ENCODE measurements around the gene ZNF844. TPM values are rescaled to one million over a fixed set of nuclear protein-coding genes. Genes with fewer than 3 reads are reported as not detected.
"Not testable (repeated sequence)": the region's sequence is repeated elsewhere in the genome, so short reads cannot be mapped to it uniquely, and the experiment has no call there.

Gene ZNF844
- total RNA-seq, 4 donors from 2014 or later = 16.4 to 25.6 (median 21.0) TPM

DNA sequence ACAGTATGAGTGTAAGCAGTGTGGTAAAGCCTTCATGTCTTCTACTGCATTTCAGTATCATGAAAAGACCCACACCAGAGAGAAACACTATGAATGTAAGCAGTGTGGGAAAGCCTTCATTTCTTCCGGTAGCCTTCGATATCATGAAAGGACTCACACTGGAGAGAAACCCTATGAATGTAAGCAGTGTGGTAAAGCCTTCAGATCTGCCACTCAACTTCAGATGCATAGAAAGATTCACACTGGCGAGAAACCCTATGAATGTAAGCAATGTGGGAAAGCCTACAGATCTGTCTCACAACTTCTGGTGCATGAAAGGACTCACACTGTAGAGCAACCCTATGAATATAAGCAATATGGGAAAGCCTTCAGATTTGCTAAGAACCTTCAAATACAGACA lies 12.8 kb downstream of the ZNF844 start:
- no peaks in the 10 kb centered on the region for H3K27me3 ChIP-seq
- TF ChIP-seq, protein P1, sequence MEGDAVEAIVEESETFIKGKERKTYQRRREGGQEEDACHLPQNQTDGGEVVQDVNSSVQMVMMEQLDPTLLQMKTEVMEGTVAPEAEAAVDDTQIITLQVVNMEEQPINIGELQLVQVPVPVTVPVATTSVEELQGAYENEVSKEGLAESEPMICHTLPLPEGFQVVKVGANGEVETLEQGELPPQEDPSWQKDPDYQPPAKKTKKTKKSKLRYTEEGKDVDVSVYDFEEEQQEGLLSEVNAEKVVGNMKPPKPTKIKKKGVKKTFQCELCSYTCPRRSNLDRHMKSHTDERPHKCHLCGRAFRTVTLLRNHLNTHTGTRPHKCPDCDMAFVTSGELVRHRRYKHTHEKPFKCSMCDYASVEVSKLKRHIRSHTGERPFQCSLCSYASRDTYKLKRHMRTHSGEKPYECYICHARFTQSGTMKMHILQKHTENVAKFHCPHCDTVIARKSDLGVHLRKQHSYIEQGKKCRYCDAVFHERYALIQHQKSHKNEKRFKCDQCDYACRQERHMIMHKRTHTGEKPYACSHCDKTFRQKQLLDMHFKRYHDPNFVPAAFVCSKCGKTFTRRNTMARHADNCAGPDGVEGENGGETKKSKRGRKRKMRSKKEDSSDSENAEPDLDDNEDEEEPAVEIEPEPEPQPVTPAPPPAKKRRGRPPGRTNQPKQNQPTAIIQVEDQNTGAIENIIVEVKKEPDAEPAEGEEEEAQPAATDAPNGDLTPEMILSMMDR (IDR thresholded peaks at IDR 0.05) = no peak
- TF ChIP-seq POLR2A (IDR thresholded peaks at IDR 0.05) = no peak
- no peak overlapping the region for H3K4me3 ChIP-seq (replicated peaks in 1 of 3)
- no peak for DNase-seq
- no peaks in the 10 kb centered on the region for H3K4me1 ChIP-seq
- H3K9me3 ChIP-seq = no peaks in the 10 kb centered on the region
- WGBS, 2 donors = 77 to 95% methylated on average over 3 of the region's 3 CpGs
- H3K36me3 ChIP-seq = peaks cover 35 to 50% of the 10 kb centered on the region in 2 donors
- intact Hi-C loops (cut with DNase I) = loop anchor here (10.0 kb wide), 1 partner anchor 163 kb away; no protein-coding TSS in a partner anchor
- H3K27ac ChIP-seq = no peak overlapping the region

DNA sequence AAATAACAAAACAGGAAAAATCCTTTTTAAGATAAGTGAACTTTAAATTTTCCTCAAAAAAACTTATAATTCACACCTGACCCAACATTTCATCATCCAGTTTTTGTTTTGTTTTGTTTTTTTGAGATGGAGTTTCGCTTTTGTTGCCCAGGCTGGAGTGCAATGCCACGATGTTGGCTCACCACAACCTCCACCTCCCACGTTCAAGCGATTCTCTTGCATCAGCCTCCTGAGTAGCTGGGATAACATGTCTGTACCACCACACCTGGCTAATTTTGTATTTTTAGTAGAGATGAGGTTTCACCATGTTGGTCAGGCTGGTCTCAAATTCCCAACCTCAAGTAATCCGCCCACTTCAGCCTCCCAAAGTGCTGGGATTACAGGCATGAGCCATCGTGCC lies 18.8 kb downstream of the ZNF844 start:
- H3K27me3 ChIP-seq; H3K9me3 ChIP-seq; H3K36me3 ChIP-seq; intact Hi-C loops (cut with DNase I); H3K4me1 ChIP-seq; H3K4me3 ChIP-seq (replicated peaks in 1 of 3); H3K27ac ChIP-seq; DNase-seq: not testable (repeated sequence)
- 95% methylated on average over 6 of the region's 6 CpGs for WGBS, 2 donors

DNA sequence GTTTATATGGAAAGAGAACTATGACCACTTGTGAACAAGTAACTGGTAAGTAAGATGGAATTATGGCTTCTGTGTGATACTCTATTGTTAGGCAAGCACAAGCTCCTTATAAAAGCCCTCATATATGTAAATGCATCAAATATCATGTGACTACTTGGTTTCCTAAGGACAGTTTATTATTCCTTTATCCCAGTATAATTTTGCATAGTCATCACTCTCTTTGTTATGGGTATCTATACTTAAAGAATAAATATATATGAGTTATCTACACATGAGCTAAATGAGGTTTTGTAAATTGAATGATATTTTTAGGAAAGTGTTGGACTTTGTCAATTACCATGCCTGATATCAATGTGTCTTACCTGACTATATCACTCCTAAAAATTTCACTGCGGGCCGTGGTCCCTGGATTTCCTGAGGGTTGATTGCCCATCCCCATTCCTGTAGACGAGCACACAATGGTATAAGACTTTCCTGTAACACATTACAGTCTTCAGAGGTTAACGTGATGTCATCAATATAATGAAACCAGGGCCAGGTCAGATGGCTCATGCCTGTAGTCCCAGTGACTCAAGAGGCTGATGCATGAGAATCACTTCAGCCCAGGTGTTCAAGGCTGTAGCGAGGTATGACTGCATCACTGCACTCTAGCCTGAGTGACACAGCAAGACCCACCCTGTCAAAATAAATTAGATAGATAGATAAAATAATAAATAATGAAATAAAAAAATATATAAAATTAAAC lies 20.7 kb downstream of the ZNF844 start:
- 93% methylated on average over 5 of the region's 5 CpGs for WGBS, 2 donors
- intact Hi-C loops (cut with DNase I) = no loop called here
- H3K9me3 ChIP-seq = no peaks in the 10 kb centered on the region

DNA sequence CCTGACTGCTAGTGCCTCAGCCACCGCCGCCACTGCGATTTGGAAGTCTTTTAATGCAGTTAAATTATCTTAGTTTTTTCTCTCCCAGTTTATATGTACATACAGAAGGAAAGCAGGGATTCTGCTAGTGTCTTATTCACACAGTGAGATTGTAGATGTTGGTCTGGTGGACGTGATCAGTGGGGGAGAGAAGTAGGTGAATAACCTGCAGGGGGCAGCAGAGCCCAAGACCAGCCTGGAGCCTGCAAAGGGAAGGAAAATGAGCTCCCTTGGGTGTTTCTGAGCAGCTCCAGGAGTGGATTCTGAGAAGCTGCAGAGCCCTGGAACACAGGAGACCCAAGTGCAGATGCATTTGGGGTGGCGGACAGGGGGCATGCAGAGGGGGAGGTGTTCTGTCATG lies 26.3 kb downstream of the ZNF844 start:
- no peak overlapping the region for H3K4me3 ChIP-seq (replicated peaks in 1 of 3)
- intact Hi-C loops (cut with DNase I) = no loop called here
- TF ChIP-seq, protein P1 (IDR thresholded peaks at IDR 0.05) = peak in 5 of 6 experiments; percentile 21 to 64 (median 43)
- TF ChIP-seq POLR2A (IDR thresholded peaks at IDR 0.05) = no peak
- no peaks in the 10 kb centered on the region for H3K27me3 ChIP-seq
- peak; percentile 61 to 67 for DNase-seq
- H3K9me3 ChIP-seq = no peaks in the 10 kb centered on the region
- H3K27ac ChIP-seq = no peak overlapping the region
- 46% methylated on average over 5 of the region's 5 CpGs for WGBS, 2 donors
- no peaks in the 10 kb centered on the region for H3K36me3 ChIP-seq
- peaks cover 0 to 9% of the 10 kb centered on the region in 2 donors for H3K4me1 ChIP-seq

More for the DNA sequence above, 20.7 kb downstream of the ZNF844 start:
- Histone ChIP-seq H3K36me3 (no peaks in the 10 kb centered on the region), H3K27ac (no peak overlapping the region), H3K4me3 (replicated peaks in 1 of 3) (no peak overlapping the region), H3K27me3 (no peaks in the 10 kb centered on the region), H3K4me1 (no peaks in the 10 kb centered on the region)
- no peak for DNase-seq
- no peak for TF ChIP-seq POLR2A (IDR thresholded peaks at IDR 0.05)
- TF ChIP-seq, protein P1 (IDR thresholded peaks at IDR 0.05) = no peak

DNA sequence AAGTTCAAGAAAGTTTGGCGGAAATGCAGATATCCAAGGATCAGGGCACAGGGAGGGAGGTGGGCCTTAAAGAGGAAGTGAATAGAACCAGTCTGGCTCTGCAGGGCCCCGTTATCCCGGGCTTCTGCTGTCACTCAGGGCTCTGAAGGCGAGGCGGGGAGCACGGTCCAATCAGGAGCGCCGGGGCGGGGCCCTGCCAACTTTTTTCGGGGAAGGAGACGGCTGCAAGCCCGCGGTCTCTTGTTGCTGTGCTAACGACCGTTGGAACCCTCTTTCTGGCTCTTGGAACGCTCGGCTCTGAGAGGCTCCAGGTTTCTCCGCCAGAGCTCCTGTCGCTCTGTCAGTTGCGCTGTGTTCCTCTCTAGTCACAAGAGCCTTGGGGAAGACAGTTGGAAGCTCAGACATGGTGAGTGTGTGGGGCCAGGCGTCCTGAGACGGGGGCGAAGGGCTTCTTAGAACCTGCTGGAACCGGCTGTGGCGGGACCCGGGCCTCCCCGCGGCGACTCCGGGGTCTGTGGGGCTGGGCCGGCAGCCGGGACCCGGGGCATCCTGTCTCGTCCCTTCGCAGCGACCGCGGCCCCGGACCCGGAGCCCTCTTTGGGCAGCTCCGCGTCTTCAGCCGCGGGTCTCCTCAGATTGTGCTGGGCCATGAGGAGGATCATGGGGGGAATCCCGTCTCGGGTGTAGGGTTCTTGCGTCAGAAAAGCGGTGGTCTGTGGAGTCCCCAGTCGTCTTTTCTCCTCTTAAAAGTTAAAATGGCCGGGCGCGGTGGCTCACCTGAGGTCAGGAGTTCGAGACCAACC lies 27.7 kb downstream of the ZNF844 start:
- Histone ChIP-seq H3K4me1 (peaks cover 0 to 9% of the 10 kb centered on the region in 2 donors), H3K27me3 (no peaks in the 10 kb centered on the region), H3K4me3 (replicated peaks in 1 of 3) (peak overlapping the region; percentile 10 to 55 (median 31)), H3K9me3 (no peaks in the 10 kb centered on the region), H3K27ac (peak overlapping the region; percentile 19 to 73 (median 28)), H3K36me3 (no peaks in the 10 kb centered on the region)
- intact Hi-C loops (cut with DNase I) = no loop called here
- WGBS, 2 donors = 1% methylated on average over 24 to 50 of the region's 53 CpGs
- TF ChIP-seq POLR2A (IDR thresholded peaks at IDR 0.05) = peak in 1 of 2 donors; percentile 68
- TF ChIP-seq, protein P1 (IDR thresholded peaks at IDR 0.05) = no peak
- DNase-seq = peak; percentile 88 to 92
